Fibroblast of lung (primary cell): ENCODE data around the gene ING5. TPM values are rescaled to one million over a fixed set of nuclear protein-coding genes. Genes with fewer than 3 reads are reported as not detected.

Experiments
- DNase-seq, 2 donors: peaks; one replicate each; pipeline versions ENCODE4 v3.0.0 to v3.0.0-alpha.2; 2010; ENCODE audit warnings: low read depth in 2 of 2
- H2AFZ ChIP-seq: 2 replicates; pipeline ENCODE4 v1.5.1; 2012; ENCODE audit warnings: low read length, control low read depth, inconsistent platforms
- H3K27ac ChIP-seq: 2 replicates; pipeline ENCODE4 v1.5.1; 2011; ENCODE audit warnings: low read length, control low read depth; ENCODE audit not compliant: insufficient read depth
- H3K27me3 ChIP-seq: 2 replicates; pipeline ENCODE4 v1.5.1; 2011; ENCODE audit warnings: mild to moderate bottlenecking, low read length; ENCODE audit not compliant: control insufficient read depth, insufficient read depth
- H3K36me3 ChIP-seq: 2 replicates; pipeline ENCODE4 v1.5.1; 2011; ENCODE audit warnings: low read length; ENCODE audit not compliant: control insufficient read depth, insufficient read depth
- H3K4me1 ChIP-seq: 2 replicates; pipeline ENCODE4 v1.5.1; 2011; ENCODE audit warnings: low read length; ENCODE audit not compliant: control insufficient read depth, insufficient read depth; ENCODE audit errors: extremely low read depth
- H3K4me2 ChIP-seq: 2 replicates; pipeline ENCODE4 v1.5.1; 2011; ENCODE audit warnings: low read length, control low read depth; ENCODE audit not compliant: insufficient read depth; ENCODE audit errors: extremely low read depth
- H3K4me3 ChIP-seq, 4 experiments: fragments of 200-600 bp in 1 of 4; sonication (generic) in 1 of 4; replicated peaks in 1 of 4; 2 replicates each; pipeline ENCODE4 v1.5.1; 2011 to 2016; ENCODE audit warnings: low read length in 4 of 4, low read depth in 3 of 4, mild to moderate bottlenecking in 3 of 4, control low read depth in 2 of 4, inconsistent platforms in 1 of 4, mixed read lengths in 1 of 4; ENCODE audit not compliant: insufficient read depth in 1 of 4; ENCODE audit errors: control extremely low read depth in 1 of 4
- H3K79me2 ChIP-seq: 2 replicates; pipeline ENCODE4 v1.5.1; 2012; ENCODE audit warnings: mild to moderate bottlenecking, low read length, inconsistent platforms; ENCODE audit not compliant: control insufficient read depth, insufficient read depth
- H3K9ac ChIP-seq: 2 replicates; pipeline ENCODE4 v1.5.1; 2011; ENCODE audit warnings: mild to moderate bottlenecking, low read length, control low read depth; ENCODE audit not compliant: insufficient read depth
- H3K9me3 ChIP-seq: 2 replicates; pipeline ENCODE4 v1.5.1; 2012; ENCODE audit warnings: low read depth, low read length; ENCODE audit not compliant: control insufficient read depth, insufficient read depth
- H4K20me1 ChIP-seq: 2 replicates; pipeline ENCODE4 v1.5.1; 2011; ENCODE audit warnings: low read length; ENCODE audit not compliant: control insufficient read depth, insufficient read depth; ENCODE audit errors: extremely low read depth
- CTCF ChIP-seq, 2 donors: IDR thresholded peaks in 1 of 2; conservative IDR thresholded peaks in 1 of 2; 1 replicate in 1 of 2; 2 replicates in 1 of 2; pipeline ENCODE4 v1.5.1; 2011 to 2012; ENCODE audit warnings: low read length in 2 of 2, control low read depth in 1 of 2, inconsistent platforms in 1 of 2, low read depth in 1 of 2, mild to moderate bottlenecking in 1 of 2
- EZH2 ChIP-seq: IDR thresholded peaks from 2 replicates; pipeline ENCODE4 v1.5.1; 2012; ENCODE audit warnings: low read length, control low read depth, mild to moderate bottlenecking; ENCODE audit errors: missing control alignments
- polyA plus RNA-seq, 2 donors: library from polyadenylated mRNA; depleted of rRNA in 1 of 2; stranded (reverse) in 1 of 2; unstranded in 1 of 2; fragments of >200 nt; gene quantifications; 2 replicates each; pipeline ENCODE4 v1.2.1, GENCODE V29; 2011 to 2012; ENCODE audit warnings: missing spikeins in 1 of 2
- total RNA-seq: library from RNA; depleted of rRNA; stranded (reverse); fragments of >200 nt; gene quantifications from 2 replicates; pipeline ENCODE4 v1.2.1, GENCODE V29; 2014

ING5 gene
- total and polyA plus RNA-seq, 2 donors (not counting 1 experiment from before 2014, with no cell fraction given) = 17.4 to 27.4 TPM

GRCh38 chr2:241677392-241677791, 24.4 kb upstream of the ING5 start:
- Histone ChIP-seq H3K79me2 (peaks cover 7% of the 10 kb centered on the region), H3K9me3 (no peaks in the 10 kb centered on the region), H3K27me3 (no peaks in the 10 kb centered on the region), H3K4me1 (peaks cover 9% of the 10 kb centered on the region), H3K4me2 (no peak overlapping the region), H3K9ac (no peak overlapping the region), H4K20me1 (no peaks in the 10 kb centered on the region), H3K36me3 (peaks cover 22% of the 10 kb centered on the region), H3K27ac (no peak overlapping the region), H3K4me3 (no peak overlapping the region), H2AFZ (no peak overlapping the region)
- TF ChIP-seq CTCF (conservative IDR thresholded peaks at IDR 0.05 in 1 of 2, IDR thresholded peaks at IDR 0.05 in 1 of 2; ENCODE audit: low read depth in 1 of 2, low read length in 2 of 2) (no peak), EZH2 (no peak)
- no peak for DNase-seq

- Histone ChIP-seq H3K4me3 (no peak overlapping the region), H3K27me3 (no peaks in the 10 kb centered on the region), H3K27ac (no peak overlapping the region), H4K20me1 (no peaks in the 10 kb centered on the region), H3K36me3 (peaks cover 17% of the 10 kb centered on the region), H3K9me3 (no peaks in the 10 kb centered on the region), H2AFZ (no peak overlapping the region), H3K4me1 (peaks cover 9% of the 10 kb centered on the region), H3K4me2 (no peak overlapping the region), H3K9ac (no peak overlapping the region), H3K79me2 (peaks cover 11% of the 10 kb centered on the region)
- TF ChIP-seq CTCF (conservative IDR thresholded peaks at IDR 0.05 in 1 of 2, IDR thresholded peaks at IDR 0.05 in 1 of 2; ENCODE audit: low read depth in 1 of 2, low read length in 2 of 2) (no peak), EZH2 (no peak)
- DNase-seq = no peak
Measured at GRCh38 chr2:241678307-241678706, 23.5 kb upstream of the ING5 start.

GRCh38 chr2:241678784-241679540, 22.9 kb upstream of the ING5 start:
- Histone ChIP-seq H3K27ac (no peak overlapping the region), H3K27me3 (no peaks in the 10 kb centered on the region), H3K79me2 (peaks cover 11% of the 10 kb centered on the region), H3K9me3 (no peaks in the 10 kb centered on the region), H2AFZ (no peak overlapping the region), H4K20me1 (no peaks in the 10 kb centered on the region), H3K36me3 (peaks cover 17% of the 10 kb centered on the region), H3K4me2 (no peak overlapping the region), H3K4me1 (peaks cover 9% of the 10 kb centered on the region), H3K4me3 (no peak overlapping the region), H3K9ac (no peak overlapping the region)
- DNase-seq = no peak
- TF ChIP-seq EZH2 (no peak), CTCF (conservative IDR thresholded peaks at IDR 0.05 in 1 of 2, IDR thresholded peaks at IDR 0.05 in 1 of 2; ENCODE audit: low read depth in 1 of 2, low read length in 2 of 2) (no peak)
